Panc1 (cell line): ENCODE results near the gene BLOC1S2.

ENCODE experiments used
- POLR2AphosphoS5 ChIP-seq: IDR thresholded peaks from 2 replicates; pipeline ENCODE4 v1.6.1; 2012; ENCODE audit warnings: mild to moderate bottlenecking, low read depth, low read length, moderate library complexity
- TF ChIP-seq, protein P1 (sequence below): fragments of 450-650 bp; IDR thresholded peaks from 2 replicates; pipeline ENCODE4 v1.5.1; 2017; ENCODE audit warnings: mild to moderate bottlenecking

- TF ChIP-seq, protein P1, sequence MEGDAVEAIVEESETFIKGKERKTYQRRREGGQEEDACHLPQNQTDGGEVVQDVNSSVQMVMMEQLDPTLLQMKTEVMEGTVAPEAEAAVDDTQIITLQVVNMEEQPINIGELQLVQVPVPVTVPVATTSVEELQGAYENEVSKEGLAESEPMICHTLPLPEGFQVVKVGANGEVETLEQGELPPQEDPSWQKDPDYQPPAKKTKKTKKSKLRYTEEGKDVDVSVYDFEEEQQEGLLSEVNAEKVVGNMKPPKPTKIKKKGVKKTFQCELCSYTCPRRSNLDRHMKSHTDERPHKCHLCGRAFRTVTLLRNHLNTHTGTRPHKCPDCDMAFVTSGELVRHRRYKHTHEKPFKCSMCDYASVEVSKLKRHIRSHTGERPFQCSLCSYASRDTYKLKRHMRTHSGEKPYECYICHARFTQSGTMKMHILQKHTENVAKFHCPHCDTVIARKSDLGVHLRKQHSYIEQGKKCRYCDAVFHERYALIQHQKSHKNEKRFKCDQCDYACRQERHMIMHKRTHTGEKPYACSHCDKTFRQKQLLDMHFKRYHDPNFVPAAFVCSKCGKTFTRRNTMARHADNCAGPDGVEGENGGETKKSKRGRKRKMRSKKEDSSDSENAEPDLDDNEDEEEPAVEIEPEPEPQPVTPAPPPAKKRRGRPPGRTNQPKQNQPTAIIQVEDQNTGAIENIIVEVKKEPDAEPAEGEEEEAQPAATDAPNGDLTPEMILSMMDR: no peak
- TF ChIP-seq POLR2AphosphoS5: no peak
Observed at GRCh38 chr10:100327718-100328009, 41.2 kb upstream of the BLOC1S2 start.
